Renal cortex interstitium (tissue), 11 donors: ENCODE results near the gene GPR183. TPM values are rescaled to one million over a fixed set of nuclear protein-coding genes. Genes with fewer than 3 reads are reported as not detected.
"Not testable (repeated sequence)": the region's sequence is repeated elsewhere in the genome, so short reads cannot be mapped to it uniquely, and the experiment has no call there.

Experiments
- DNase-seq, 11 donors: peaks; one replicate each; pipeline ENCODE4 v3.0.0-alpha.2; 2013; ENCODE audit warnings: low read depth in 9 of 11, low spot score in 4 of 11; ENCODE audit errors: extremely low read depth in 1 of 11
- polyA plus RNA-seq, 3 donors: library from polyadenylated mRNA; unstranded; fragments of 120-200 nt; gene quantifications; one replicate each; pipeline ENCODE4 v1.2.1, GENCODE V29; 2013; ENCODE audit not compliant: insufficient read length in 3 of 3

The GPR183 gene
- polyA plus RNA-seq, 3 donors = 2.6 to 3.6 (median 2.9) TPM

DNA sequence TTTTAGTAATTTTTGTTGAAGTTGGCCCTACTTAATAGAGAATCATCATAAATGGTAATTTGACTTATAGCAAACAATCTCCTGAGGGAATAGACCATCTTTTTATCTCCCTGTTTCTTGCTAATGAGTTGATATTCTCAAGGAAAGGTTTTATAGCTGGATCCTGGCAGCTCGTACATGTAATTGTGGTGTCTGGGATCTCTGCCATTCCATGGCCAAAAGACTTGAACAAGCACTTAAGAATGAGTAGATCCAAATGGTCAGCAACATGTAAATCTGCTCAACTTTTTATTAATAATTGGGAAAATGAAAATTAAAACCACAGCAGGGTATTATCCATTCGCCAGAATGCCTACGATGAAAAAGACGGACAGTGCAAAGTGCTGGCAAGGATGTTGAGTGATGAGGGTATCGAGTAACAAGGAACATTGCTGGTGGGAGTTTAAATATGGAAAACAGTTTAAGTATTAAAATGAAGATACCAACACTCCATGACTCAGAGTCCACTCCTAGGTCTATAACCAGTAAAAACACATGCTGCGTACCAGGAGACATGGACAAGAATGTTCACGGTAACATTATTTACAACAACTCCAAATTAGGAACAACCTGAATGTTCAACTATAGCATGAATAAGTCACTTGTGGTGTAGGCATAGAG lies 43.9 kb downstream of the GPR183 start:
- DNase-seq = peak in 3 of 11 donors; percentile 22 to 46 (median 30)

DNA sequence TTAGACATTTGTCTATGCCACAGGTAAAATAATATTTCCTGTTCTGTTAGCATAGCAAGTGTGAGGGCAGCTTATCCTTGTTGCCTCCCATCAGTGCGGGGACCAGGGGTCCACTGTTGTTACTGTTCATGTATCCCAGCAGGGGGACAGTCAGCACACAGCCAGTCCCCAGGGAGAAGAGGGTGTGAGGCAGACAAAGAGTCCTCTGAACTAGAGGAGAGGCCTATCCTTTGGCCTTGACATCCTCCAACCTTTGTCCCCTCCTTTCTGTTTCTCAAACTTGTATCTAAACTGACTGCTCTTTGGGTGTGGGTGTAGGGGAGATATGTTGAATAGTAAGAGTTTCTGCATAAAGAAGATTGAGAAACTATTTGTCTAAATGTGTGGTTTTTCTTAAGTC lies 46.1 kb downstream of the GPR183 start:
- no peak for DNase-seq

- DNase-seq = no peak
Observed at GRCh38 chr13:99260216-99260615, 47.0 kb downstream of the GPR183 start.

DNA sequence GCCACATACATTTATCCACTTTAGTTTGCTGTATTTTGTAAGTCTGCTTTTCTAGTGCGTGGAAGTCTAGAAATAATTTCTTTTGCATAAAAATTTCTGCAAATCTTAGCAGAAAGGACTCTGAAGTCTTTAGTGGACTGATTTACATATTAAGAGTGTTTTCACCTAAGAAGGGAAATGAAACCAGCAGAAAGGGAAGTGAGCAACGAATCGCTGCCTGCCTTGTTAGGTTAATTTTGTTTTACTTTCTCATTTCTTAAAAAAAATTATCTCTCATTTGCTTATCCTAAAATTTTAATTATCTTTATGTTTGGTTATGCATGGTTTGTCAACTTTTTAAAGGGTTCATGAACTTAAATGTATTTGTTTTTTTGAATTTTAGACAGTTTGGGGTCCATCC lies 48.3 kb downstream of the GPR183 start:
- DNase-seq = no peak

- DNase-seq = no peak
Observed at GRCh38 chr13:99258210-99258860, 48.9 kb downstream of the GPR183 start, which contains the start of gene GPR18. TSS of gene GPR18 (minus strand) at chr13:99258379. CDS start at chr13:99255872, 2,507 bp downstream.

DNA sequence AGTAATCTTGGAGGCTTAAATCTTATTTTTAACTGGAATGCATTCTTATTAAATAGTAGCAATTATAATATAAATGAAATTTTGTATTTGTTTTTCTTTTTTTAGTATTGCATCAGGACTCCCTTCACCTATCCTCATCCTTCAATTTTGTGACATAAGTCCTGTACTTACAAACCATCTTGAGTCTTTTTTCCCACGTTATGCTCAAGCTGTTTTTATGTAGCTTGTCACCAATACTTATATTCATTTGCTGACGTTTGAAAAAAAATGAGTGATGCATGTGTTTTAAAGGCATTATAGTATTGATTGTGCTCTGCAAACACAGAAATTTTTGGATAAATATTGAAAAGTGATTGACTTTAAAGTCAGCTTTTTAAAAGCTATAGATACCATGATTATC lies 49.9 kb downstream of the GPR183 start:
- no peak for DNase-seq

DNA sequence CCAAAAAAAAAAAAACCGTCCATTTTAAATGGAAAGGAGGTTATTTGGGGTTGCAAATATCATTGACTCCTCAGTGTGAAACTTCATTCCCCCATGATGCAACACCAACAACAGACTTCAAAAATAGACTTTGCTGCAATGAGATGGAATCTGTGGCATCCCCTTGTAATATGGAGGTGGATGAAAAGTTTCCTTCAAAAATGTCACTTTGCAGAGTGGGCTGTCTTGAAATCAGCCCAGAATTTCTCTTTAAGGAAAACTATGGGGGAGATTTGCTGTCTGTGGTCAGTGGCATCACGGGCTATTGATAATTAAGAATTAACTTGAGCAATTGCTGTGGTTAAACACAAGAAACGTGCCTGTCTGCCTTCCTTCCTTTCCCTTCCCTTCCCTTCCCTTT lies 50.5 kb downstream of the GPR183 start:
- no peak for DNase-seq

- no peak for DNase-seq
Observed at GRCh38 chr13:99256283-99256682, 50.9 kb downstream of the GPR183 start.

DNA sequence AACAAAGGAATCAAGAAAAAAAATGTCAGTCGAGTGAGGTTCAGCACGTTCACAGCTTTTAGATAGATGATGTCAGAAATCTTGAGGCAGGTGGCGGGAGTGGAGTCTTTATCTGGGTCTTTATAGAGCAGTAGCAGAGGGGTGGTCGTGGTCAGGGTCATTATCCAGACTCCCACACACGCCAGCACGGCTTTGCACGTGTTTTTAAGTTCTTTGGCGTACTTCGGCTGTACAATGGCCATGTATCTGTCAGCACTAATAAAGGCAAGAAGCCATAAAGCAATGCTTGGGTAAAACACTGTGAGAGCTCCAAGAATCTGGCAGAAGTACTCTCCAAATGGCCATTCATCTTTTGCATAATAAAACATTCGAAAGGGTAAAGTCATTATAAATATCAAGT lies 51.9 kb downstream of the GPR183 start:
- no peak for DNase-seq

DNA sequence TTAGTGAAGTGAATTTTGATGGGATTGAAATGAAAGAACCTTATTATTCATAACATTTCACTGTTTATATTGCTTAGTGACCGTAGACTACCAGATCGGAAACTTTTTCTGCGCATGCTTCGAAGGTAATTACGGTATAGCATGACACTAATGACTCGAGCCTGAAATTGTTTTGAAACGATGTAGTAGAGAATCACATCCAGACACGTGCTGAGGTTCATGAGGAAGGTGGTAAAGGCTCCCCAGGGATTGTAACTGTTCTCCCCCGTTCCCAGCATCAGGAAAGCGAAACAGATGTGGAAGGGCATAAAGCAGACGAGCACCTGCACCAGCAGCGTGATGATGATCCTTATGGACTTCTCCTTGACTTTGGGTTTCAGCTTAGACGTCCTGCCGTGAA lies 52.4 kb downstream of the GPR183 start:
- DNase-seq = no peak

DNA sequence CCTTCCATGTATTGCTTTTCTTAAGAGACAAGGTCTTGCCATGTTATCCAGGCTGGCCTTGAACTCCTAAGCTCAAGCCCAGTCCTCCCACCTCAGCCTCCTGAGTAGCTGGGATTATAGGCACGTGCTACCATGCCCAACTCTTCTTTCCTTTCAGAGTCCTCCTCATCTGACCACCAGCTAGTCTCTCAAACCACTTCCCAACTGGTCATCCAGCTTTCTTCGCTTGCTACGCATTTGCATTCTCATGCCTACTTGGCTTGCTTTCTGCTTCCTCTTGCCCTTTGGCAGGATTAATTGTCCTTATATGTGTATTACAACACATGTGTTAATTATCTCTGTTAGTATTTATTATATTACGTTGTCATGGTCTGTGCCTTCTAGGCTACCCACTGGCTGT lies 55.3 kb downstream of the GPR183 start:
- DNase-seq = no peak

- DNase-seq = no peak
Observed at GRCh38 chr13:99250982-99251825, 56.0 kb downstream of the GPR183 start.

DNA sequence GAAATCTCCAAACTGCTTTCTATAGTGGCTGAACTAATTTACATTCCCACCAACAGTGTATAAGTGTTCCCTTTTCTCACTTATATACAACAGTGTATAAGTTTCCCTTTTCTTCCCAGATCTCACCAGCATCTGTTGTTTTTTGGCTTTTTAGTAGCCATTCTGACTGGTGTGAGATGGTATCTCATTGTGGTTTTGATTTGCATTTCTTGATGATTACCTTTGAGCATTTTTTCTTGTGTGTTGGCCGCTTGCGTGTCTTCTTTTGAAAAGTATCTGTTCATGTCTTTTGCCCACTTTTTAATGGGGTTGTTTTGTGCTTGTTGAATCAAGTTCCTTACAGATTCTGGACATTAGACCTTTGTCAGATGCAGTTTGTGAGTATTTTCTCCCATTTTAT lies 57.6 kb downstream of the GPR183 start:
- not testable (repeated sequence) for DNase-seq

DNA sequence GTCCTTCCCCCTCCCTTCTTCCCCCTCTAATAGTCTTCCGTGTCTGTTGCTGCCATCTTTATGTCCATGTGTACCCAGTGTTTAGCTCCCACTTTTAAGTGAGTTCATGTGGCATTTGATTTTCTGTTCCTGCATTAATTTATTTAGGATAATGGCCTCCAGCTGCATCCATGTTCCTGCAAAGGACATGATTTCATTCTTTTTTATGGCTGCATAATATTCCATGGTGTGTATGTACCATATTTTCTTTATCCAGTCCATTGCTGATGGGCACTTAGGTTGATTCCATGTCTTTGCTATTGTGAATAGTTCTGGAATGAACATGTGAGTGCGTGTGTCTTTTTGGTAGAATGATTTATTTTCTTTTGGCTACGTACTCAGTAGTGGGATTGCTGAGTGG lies 58.0 kb downstream of the GPR183 start:
- not testable (repeated sequence) for DNase-seq

DNA sequence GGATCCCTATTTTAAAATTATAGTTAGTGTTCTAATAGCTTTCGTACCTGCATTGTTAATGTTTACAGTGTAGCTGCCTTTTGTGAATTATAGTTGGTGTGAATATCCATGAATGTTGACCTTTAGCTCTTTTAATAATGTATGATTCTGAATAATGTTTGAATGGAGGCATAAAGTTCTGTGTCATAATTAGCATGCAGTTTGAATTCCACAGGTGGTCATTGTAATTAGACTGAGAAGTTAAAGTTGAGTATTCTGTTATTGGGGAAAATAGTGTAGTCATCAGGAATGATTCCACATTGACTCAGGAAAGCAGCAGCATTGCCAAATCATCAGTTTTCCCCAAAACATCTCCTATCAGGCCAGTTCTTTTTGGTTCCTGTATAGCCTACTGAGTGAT lies 61.1 kb downstream of the GPR183 start:
- no peak for DNase-seq

Other genes with a start within 250 kb of the GPR183 start
- 10 to 100 TPM; 77.7 to 98.0 (median 95.3) TPM for gene UBAC2, start 106.5 kb downstream of the GPR183 start, polyA plus RNA-seq
- gene GPR18, start 49.0 kb downstream of the GPR183 start, polyA plus RNA-seq = under 1 TPM; 0.17 to 0.27 (median 0.23) TPM
- 100 to 1,000 TPM; 189 to 223 (median 193) TPM for gene TM9SF2, start 194.1 kb upstream of the GPR183 start, polyA plus RNA-seq